ENCODE measurements around the gene IGSF9B.

Gene IGSF9B

GRCh38 chr11:133902506-133902905 is 54.3 kb downstream of the IGSF9B start:
- H3K4me1 Mint-ChIP-seq, result no peaks in the 10 kb centered on the region
- peaks cover 10% of the 10 kb centered on the region for H3K27me3 Mint-ChIP-seq (ENCODE audit: low read depth)
- no peaks in the 10 kb centered on the region for H3K36me3 Mint-ChIP-seq (ENCODE audit: low read depth)
- no peak for TF ChIP-seq CTCF (IDR thresholded peaks at IDR 0.05; ENCODE audit: unreplicated experiment in 3 of 3)
- H3K9me3 Mint-ChIP-seq, result no peaks in the 10 kb centered on the region
- H3K27ac Mint-ChIP-seq, result no peak overlapping the region
- H3K4me3 Mint-ChIP-seq, result no peak overlapping the region

- no peaks in the 10 kb centered on the region for H3K9me3 Mint-ChIP-seq
- H3K4me1 Mint-ChIP-seq, result no peaks in the 10 kb centered on the region
- peaks cover 10% of the 10 kb centered on the region for H3K27me3 Mint-ChIP-seq (ENCODE audit: low read depth)
- no peak overlapping the region for H3K27ac Mint-ChIP-seq
- TF ChIP-seq CTCF (IDR thresholded peaks at IDR 0.05; ENCODE audit: unreplicated experiment in 3 of 3), result no peak
- H3K36me3 Mint-ChIP-seq (ENCODE audit: low read depth), result no peaks in the 10 kb centered on the region
- no peak overlapping the region for H3K4me3 Mint-ChIP-seq
These were observed 54.8 kb downstream of the IGSF9B start for GRCh38 chr11:133901999-133902398.

- Mint-ChIP-seq H3K9me3 (no peaks in the 10 kb centered on the region), H3K27me3 (ENCODE audit: low read depth) (peaks cover 10% of the 10 kb centered on the region), H3K4me1 (peaks cover 1% of the 10 kb centered on the region), H3K27ac (no peak overlapping the region), H3K4me3 (no peak overlapping the region), H3K36me3 (ENCODE audit: low read depth) (no peaks in the 10 kb centered on the region)
- no peak for TF ChIP-seq CTCF (IDR thresholded peaks at IDR 0.05; ENCODE audit: unreplicated experiment in 3 of 3)
These were observed 55.5 kb downstream of the IGSF9B start for GRCh38 chr11:133901316-133901715.

GRCh38 chr11:133900176-133901105 is 56.3 kb downstream of the IGSF9B start:
- Mint-ChIP-seq H3K27me3 (ENCODE audit: low read depth) (peaks cover 10% of the 10 kb centered on the region), H3K9me3 (no peaks in the 10 kb centered on the region), H3K36me3 (ENCODE audit: low read depth) (no peaks in the 10 kb centered on the region), H3K4me1 (peaks cover 10% of the 10 kb centered on the region), H3K4me3 (no peak overlapping the region), H3K27ac (no peak overlapping the region)
- no peak for TF ChIP-seq CTCF (IDR thresholded peaks at IDR 0.05; ENCODE audit: unreplicated experiment in 3 of 3)

DNA sequence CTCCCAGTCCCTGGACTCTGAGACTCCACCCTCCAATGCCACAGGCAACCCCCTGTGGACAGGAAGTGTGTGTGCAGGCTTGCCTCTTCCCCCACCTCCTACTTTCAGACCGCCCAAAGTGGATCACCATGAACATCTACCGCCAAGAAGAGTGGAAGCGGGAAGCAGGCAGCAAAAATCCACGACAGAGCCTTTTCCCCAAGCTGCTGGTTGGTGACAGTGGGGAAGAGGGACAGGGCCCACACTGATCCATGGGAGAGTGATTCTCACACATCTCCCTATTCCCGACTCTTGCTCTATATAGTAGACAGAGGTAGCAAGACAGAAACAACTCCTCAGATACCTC is 58.0 kb downstream of the IGSF9B start:
- Mint-ChIP-seq H3K9me3 (no peaks in the 10 kb centered on the region), H3K27ac (no peak overlapping the region)
- TF ChIP-seq CTCF (IDR thresholded peaks at IDR 0.05; ENCODE audit: unreplicated experiment in 3 of 3), result no peak

More for the DNA sequence above, 58.0 kb downstream of the IGSF9B start:
- Mint-ChIP-seq H3K4me1 (peaks cover 20% of the 10 kb centered on the region), H3K4me3 (no peak overlapping the region), H3K36me3 (ENCODE audit: low read depth) (no peaks in the 10 kb centered on the region), H3K27me3 (ENCODE audit: low read depth) (peaks cover 10% of the 10 kb centered on the region)
